Activated naive CD4-positive, alpha-beta T cell treated with Interleukin-2 at 50 U/mL for 16 hours (primary cell): ENCODE measurements around the gene LIME1.
"Not testable (repeated sequence)": the region's sequence is repeated elsewhere in the genome, so short reads cannot be mapped to it uniquely, and the experiment has no call there.

Experiments
- DNase-seq: peaks from one replicate; pipeline ENCODE4 v3.0.0-alpha.2; 2020

Gene LIME1

GRCh38 chr20:63775096-63775978 lies 38.9 kb downstream of the LIME1 start:
- no peak for DNase-seq

GRCh38 chr20:63776875-63777274 lies 40.4 kb downstream of the LIME1 start:
- DNase-seq, result not testable (repeated sequence)

- no peak for DNase-seq
Observed at GRCh38 chr20:63777614-63778013, 41.1 kb downstream of the LIME1 start.

GRCh38 chr20:63778034-63778752 lies 41.7 kb downstream of the LIME1 start:
- DNase-seq, result no peak

GRCh38 chr20:63778857-63779256 lies 42.4 kb downstream of the LIME1 start:
- DNase-seq, result no peak

- no peak for DNase-seq
Observed at GRCh38 chr20:63781181-63781580, 44.7 kb downstream of the LIME1 start.

- peak; percentile 29 for DNase-seq
Observed at GRCh38 chr20:63782051-63782471, 45.6 kb downstream of the LIME1 start.

- peak; percentile 26 for DNase-seq
Observed at GRCh38 chr20:63782521-63782971, 46.1 kb downstream of the LIME1 start.

GRCh38 chr20:63783970-63784369 lies 47.5 kb downstream of the LIME1 start:
- DNase-seq, result no peak

- DNase-seq, result no peak
Observed at GRCh38 chr20:63785691-63786131, 49.2 kb downstream of the LIME1 start.

- no peak for DNase-seq
Observed at GRCh38 chr20:63787302-63787701, 50.8 kb downstream of the LIME1 start.

GRCh38 chr20:63787749-63788148 lies 51.3 kb downstream of the LIME1 start:
- no peak for DNase-seq
